ENCODE measurements around the gene TP53TG5. TPM values are rescaled to one million over a fixed set of nuclear protein-coding genes. Genes with fewer than 3 reads are reported as not detected.

Gene TP53TG5
- total RNA-seq, 1 donor from 2014 or later = not detected

GRCh38 chr20:45339084-45339483, 39.0 kb downstream of the TP53TG5 start:
- H3K4me3 Mint-ChIP-seq = no peak overlapping the region
- H4K20me1 ChIP-seq (ENCODE audit: low read depth) = peaks cover 8% of the 10 kb centered on the region
- H3K9ac ChIP-seq = no peak overlapping the region
- H3K4me3 ChIP-seq = no peak overlapping the region
- peaks cover 58% of the 10 kb centered on the region for H3K4me1 ChIP-seq
- H3K27me3 Mint-ChIP-seq (ENCODE audit: insufficient read depth, low read depth) = peaks cover 4% of the 10 kb centered on the region
- no peaks in the 10 kb centered on the region for H3K9me3 Mint-ChIP-seq
- H3F3A ChIP-seq (ENCODE audit: low read depth) = peaks cover 36% of the 10 kb centered on the region
- no peak overlapping the region for H3K4me2 ChIP-seq
- no peaks in the 10 kb centered on the region for H3K9me3 ChIP-seq (ENCODE audit: low read depth)
- DNase-seq (ENCODE audit: low spot score) = no peak
- H3K27me3 ChIP-seq = no peaks in the 10 kb centered on the region
- peak overlapping the region; percentile 79 for H3K27ac Mint-ChIP-seq
- no peak overlapping the region for H2AFZ ChIP-seq (replicated peaks)
- TF ChIP-seq CTCF (IDR thresholded peaks at IDR 0.05) (no peak), EZH2 (IDR thresholded peaks at IDR 0.05) (no peak), EZH2phosphoT487 (IDR thresholded peaks at IDR 0.05) (no peak)
- H3K79me2 ChIP-seq (ENCODE audit: low read depth) = peaks cover 10% of the 10 kb centered on the region
- H3K4me1 Mint-ChIP-seq = peaks cover 74% of the 10 kb centered on the region
- H3K36me3 ChIP-seq = no peaks in the 10 kb centered on the region
- no peak overlapping the region for H3K27ac ChIP-seq
- no peaks in the 10 kb centered on the region for H3K36me3 Mint-ChIP-seq

- H3K27ac ChIP-seq = no peak overlapping the region
- H3K27me3 ChIP-seq = no peaks in the 10 kb centered on the region
- no peaks in the 10 kb centered on the region for H3K9me3 ChIP-seq (ENCODE audit: low read depth)
- TF ChIP-seq EZH2 (IDR thresholded peaks at IDR 0.05) (no peak), CTCF (IDR thresholded peaks at IDR 0.05) (no peak), EZH2phosphoT487 (IDR thresholded peaks at IDR 0.05) (no peak)
- peaks cover 51% of the 10 kb centered on the region for H3K4me1 ChIP-seq
- Mint-ChIP-seq H3K4me3 (no peak overlapping the region), H3K4me1 (peaks cover 68% of the 10 kb centered on the region), H3K27me3 (ENCODE audit: insufficient read depth, low read depth) (peaks cover 4% of the 10 kb centered on the region), H3K9me3 (no peaks in the 10 kb centered on the region), H3K27ac (peak overlapping the region; percentile 79), H3K36me3 (no peaks in the 10 kb centered on the region)
- H2AFZ ChIP-seq (replicated peaks) = no peak overlapping the region
- peaks cover 10% of the 10 kb centered on the region for H3K79me2 ChIP-seq (ENCODE audit: low read depth)
- no peaks in the 10 kb centered on the region for H3K36me3 ChIP-seq
- no peak overlapping the region for H3K4me3 ChIP-seq
- peaks cover 36% of the 10 kb centered on the region for H3F3A ChIP-seq (ENCODE audit: low read depth)
- H3K4me2 ChIP-seq = no peak overlapping the region
- H4K20me1 ChIP-seq (ENCODE audit: low read depth) = peaks cover 8% of the 10 kb centered on the region
- H3K9ac ChIP-seq = no peak overlapping the region
- DNase-seq (ENCODE audit: low spot score) = no peak
Measured at GRCh38 chr20:45338121-45339030, 39.7 kb downstream of the TP53TG5 start.

- no peaks in the 10 kb centered on the region for H3K27me3 ChIP-seq
- no peak overlapping the region for H3K4me3 ChIP-seq
- Mint-ChIP-seq H3K36me3 (no peaks in the 10 kb centered on the region), H3K27ac (peak overlapping the region; percentile 16), H3K27me3 (ENCODE audit: insufficient read depth, low read depth) (peaks cover 2% of the 10 kb centered on the region), H3K4me1 (peaks cover 59% of the 10 kb centered on the region), H3K4me3 (no peak overlapping the region), H3K9me3 (no peaks in the 10 kb centered on the region)
- H3K36me3 ChIP-seq = no peaks in the 10 kb centered on the region
- H4K20me1 ChIP-seq (ENCODE audit: low read depth) = peaks cover 8% of the 10 kb centered on the region
- no peak for DNase-seq (ENCODE audit: low spot score)
- no peak overlapping the region for H3K4me2 ChIP-seq
- H3F3A ChIP-seq (ENCODE audit: low read depth) = peaks cover 31% of the 10 kb centered on the region
- peaks cover 43% of the 10 kb centered on the region for H3K4me1 ChIP-seq
- peaks cover 10% of the 10 kb centered on the region for H3K79me2 ChIP-seq (ENCODE audit: low read depth)
- TF ChIP-seq EZH2phosphoT487 (IDR thresholded peaks at IDR 0.05) (no peak), EZH2 (IDR thresholded peaks at IDR 0.05) (no peak), CTCF (IDR thresholded peaks at IDR 0.05) (no peak)
- H3K27ac ChIP-seq = no peak overlapping the region
- H2AFZ ChIP-seq (replicated peaks) = no peak overlapping the region
- H3K9me3 ChIP-seq (ENCODE audit: low read depth) = no peaks in the 10 kb centered on the region
- H3K9ac ChIP-seq = no peak overlapping the region
Measured at GRCh38 chr20:45337367-45338120, 40.6 kb downstream of the TP53TG5 start.
